Stomach smooth muscle (tissue), 2 donors: ENCODE data around the gene IL31.

Source experiments
- H3K27ac ChIP-seq: one replicate; pipeline ENCODE4 v1.7.0; 2013; ENCODE audit warnings: mild to moderate bottlenecking, low read length, inconsistent platforms
- H3K27me3 ChIP-seq, 2 donors: one replicate each; pipeline ENCODE4 v1.7.0; 2013; ENCODE audit warnings: low read length in 2 of 2; ENCODE audit not compliant: insufficient read depth in 2 of 2, control insufficient read depth in 1 of 2
- H3K36me3 ChIP-seq, 2 donors: one replicate each; pipeline ENCODE4 v1.7.0; 2013; ENCODE audit warnings: low read length in 2 of 2; ENCODE audit not compliant: control insufficient read depth in 2 of 2, insufficient read depth in 2 of 2
- H3K4me1 ChIP-seq: one replicate; pipeline ENCODE4 v1.7.0; 2013; ENCODE audit warnings: low read length; ENCODE audit not compliant: control insufficient read depth, insufficient read depth
- H3K4me3 ChIP-seq, 2 donors: one replicate each; pipeline ENCODE4 v1.7.0; 2013; ENCODE audit warnings: low read length in 2 of 2
- H3K9ac ChIP-seq, 2 donors: one replicate each; pipeline ENCODE4 v1.7.0; 2013; ENCODE audit warnings: low read length in 2 of 2, mild to moderate bottlenecking in 1 of 2
- H3K9me3 ChIP-seq, 2 donors: one replicate each; pipeline ENCODE4 v1.7.0; 2013; ENCODE audit warnings: low read length in 2 of 2; ENCODE audit not compliant: control insufficient read depth in 2 of 2
- donor health status: healthy.
- donor health status: Pancreatic carcinoma.

Gene IL31

GRCh38 chr12:122139941-122140340 lies 34.1 kb downstream of the IL31 start:
- peaks cover 2% of the 10 kb centered on the region for H3K4me1 ChIP-seq
- no peak overlapping the region for H3K4me3 ChIP-seq
- H3K9me3 ChIP-seq = no peaks in the 10 kb centered on the region
- no peak overlapping the region for H3K27ac ChIP-seq
- H3K36me3 ChIP-seq = peaks cover 64 to 72% of the 10 kb centered on the region in 2 donors
- no peak overlapping the region for H3K9ac ChIP-seq
- H3K27me3 ChIP-seq = no peaks in the 10 kb centered on the region

- Histone ChIP-seq H3K4me1 (peaks cover 2% of the 10 kb centered on the region), H3K4me3 (no peak overlapping the region), H3K27ac (no peak overlapping the region), H3K27me3 (no peaks in the 10 kb centered on the region), H3K9ac (no peak overlapping the region), H3K36me3 (peaks cover 64 to 74% of the 10 kb centered on the region in 2 donors), H3K9me3 (no peaks in the 10 kb centered on the region)
These were observed 34.8 kb downstream of the IL31 start for GRCh38 chr12:122139266-122139665.

GRCh38 chr12:122138616-122139015 lies 35.4 kb downstream of the IL31 start:
- H3K36me3 ChIP-seq = peaks cover 66 to 72% of the 10 kb centered on the region in 2 donors
- no peak overlapping the region for H3K27ac ChIP-seq

GRCh38 chr12:122138181-122138580 lies 35.8 kb downstream of the IL31 start:
- H3K9me3 ChIP-seq = no peaks in the 10 kb centered on the region
- no peak overlapping the region for H3K4me3 ChIP-seq
- peaks cover 66 to 71% of the 10 kb centered on the region in 2 donors for H3K36me3 ChIP-seq
- H3K27me3 ChIP-seq = no peaks in the 10 kb centered on the region
- no peak overlapping the region for H3K9ac ChIP-seq
- H3K27ac ChIP-seq = no peak overlapping the region
- peaks cover 2% of the 10 kb centered on the region for H3K4me1 ChIP-seq

More at GRCh38 chr12:122138616-122139015, 35.4 kb downstream of the IL31 start:
- H3K4me3 ChIP-seq = no peak overlapping the region
- no peaks in the 10 kb centered on the region for H3K27me3 ChIP-seq
- H3K9ac ChIP-seq = no peak overlapping the region
- H3K4me1 ChIP-seq = peaks cover 2% of the 10 kb centered on the region
- H3K9me3 ChIP-seq = no peaks in the 10 kb centered on the region

- Histone ChIP-seq H3K9me3 (no peaks in the 10 kb centered on the region), H3K27ac (no peak overlapping the region), H3K36me3 (peaks cover 67 to 69% of the 10 kb centered on the region in 2 donors), H3K4me3 (no peak overlapping the region), H3K9ac (no peak overlapping the region), H3K27me3 (no peaks in the 10 kb centered on the region), H3K4me1 (peaks cover 2% of the 10 kb centered on the region)
These were observed 36.3 kb downstream of the IL31 start for GRCh38 chr12:122137681-122138080.

- no peaks in the 10 kb centered on the region for H3K27me3 ChIP-seq
- no peaks in the 10 kb centered on the region for H3K9me3 ChIP-seq
- peaks cover 67% of the 10 kb centered on the region in 2 donors for H3K36me3 ChIP-seq
- no peak overlapping the region for H3K9ac ChIP-seq
- no peak overlapping the region for H3K27ac ChIP-seq
- no peak overlapping the region for H3K4me3 ChIP-seq
- peaks cover 2% of the 10 kb centered on the region for H3K4me1 ChIP-seq
These were observed 36.8 kb downstream of the IL31 start for GRCh38 chr12:122137229-122137628.

GRCh38 chr12:122135437-122136031 lies 38.5 kb downstream of the IL31 start:
- H3K36me3 ChIP-seq = peaks cover 57 to 59% of the 10 kb centered on the region in 2 donors
- H3K27ac ChIP-seq = no peak overlapping the region
- H3K9me3 ChIP-seq = no peaks in the 10 kb centered on the region
- no peak overlapping the region for H3K9ac ChIP-seq
- peaks cover 2% of the 10 kb centered on the region for H3K4me1 ChIP-seq
- H3K27me3 ChIP-seq = no peaks in the 10 kb centered on the region
- no peak overlapping the region for H3K4me3 ChIP-seq

GRCh38 chr12:122133192-122133950 lies 40.6 kb downstream of the IL31 start:
- Histone ChIP-seq H3K36me3 (peaks cover 66 to 67% of the 10 kb centered on the region in 2 donors), H3K4me1 (peaks cover 2% of the 10 kb centered on the region), H3K27ac (no peak overlapping the region), H3K27me3 (no peaks in the 10 kb centered on the region), H3K9ac (no peak overlapping the region), H3K9me3 (no peaks in the 10 kb centered on the region), H3K4me3 (no peak overlapping the region)

- Histone ChIP-seq H3K36me3 (peaks cover 54 to 60% of the 10 kb centered on the region in 2 donors), H3K4me1 (peaks cover 23% of the 10 kb centered on the region), H3K9me3 (no peaks in the 10 kb centered on the region), H3K27ac (no peak overlapping the region), H3K27me3 (no peaks in the 10 kb centered on the region), H3K9ac (peak overlapping the region in 1 of 2 donors; percentile 15), H3K4me3 (no peak overlapping the region)
These were observed 43.9 kb downstream of the IL31 start for GRCh38 chr12:122130150-122130549.

GRCh38 chr12:122129131-122129530 lies 44.9 kb downstream of the IL31 start:
- H3K36me3 ChIP-seq = peaks cover 50 to 57% of the 10 kb centered on the region in 2 donors

GRCh38 chr12:122128481-122128880 lies 45.5 kb downstream of the IL31 start:
- peaks cover 45 to 52% of the 10 kb centered on the region in 2 donors for H3K36me3 ChIP-seq
- H3K9ac ChIP-seq = no peak overlapping the region
- no peak overlapping the region for H3K4me3 ChIP-seq
- H3K27me3 ChIP-seq = no peaks in the 10 kb centered on the region
- H3K27ac ChIP-seq = no peak overlapping the region
- H3K4me1 ChIP-seq = peaks cover 26% of the 10 kb centered on the region
- no peaks in the 10 kb centered on the region for H3K9me3 ChIP-seq

More at GRCh38 chr12:122129131-122129530, 44.9 kb downstream of the IL31 start:
- Histone ChIP-seq H3K27me3 (no peaks in the 10 kb centered on the region), H3K27ac (no peak overlapping the region), H3K9me3 (no peaks in the 10 kb centered on the region), H3K4me3 (no peak overlapping the region), H3K4me1 (peaks cover 22% of the 10 kb centered on the region), H3K9ac (no peak overlapping the region)
